Prostate gland (tissue), 2 donors: ENCODE measurements around the gene TESPA1.

Experiments used
- POLR2A ChIP-seq: fragments of 450-650 bp; IDR thresholded peaks from one replicate; pipeline ENCODE4 v1.6.1; 2016; ENCODE audit warnings: antibody characterized with exemption, mild to moderate bottlenecking
- TF ChIP-seq, protein P1 (sequence below), 4 experiments: fragments of 200-600 bp in 2 of 4; fragments of 450-650 bp in 2 of 4; sonication (generic) in 2 of 4; IDR thresholded peaks; 1 replicate in 3 of 4; 2 replicates in 1 of 4; pipeline ENCODE4 v1.5.1; 2016 to 2019; ENCODE audit warnings: antibody characterized with exemption in 4 of 4, mild to moderate bottlenecking in 2 of 4, moderate library complexity in 2 of 4

DNA sequence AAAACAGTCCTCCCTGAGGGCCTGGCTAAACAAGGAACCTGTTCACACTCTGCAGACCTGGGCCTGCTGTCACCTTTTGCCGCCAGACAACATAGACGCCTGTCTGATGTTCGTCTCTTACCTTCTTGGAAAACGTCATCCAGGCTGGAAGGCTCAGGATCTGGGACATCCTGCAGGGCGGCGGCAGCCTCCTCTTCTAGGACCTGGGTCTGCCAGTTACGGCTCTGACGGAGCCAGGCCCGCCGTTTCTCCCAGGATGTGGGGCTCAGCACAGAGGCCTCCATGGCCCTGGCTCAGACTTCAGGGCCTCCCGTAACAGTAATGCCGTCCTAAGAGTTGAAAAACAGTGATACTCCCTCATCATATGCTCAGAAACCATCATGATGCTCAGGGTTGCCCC is 10.3 kb downstream of the TESPA1 start:
- TF ChIP-seq, protein P1, sequence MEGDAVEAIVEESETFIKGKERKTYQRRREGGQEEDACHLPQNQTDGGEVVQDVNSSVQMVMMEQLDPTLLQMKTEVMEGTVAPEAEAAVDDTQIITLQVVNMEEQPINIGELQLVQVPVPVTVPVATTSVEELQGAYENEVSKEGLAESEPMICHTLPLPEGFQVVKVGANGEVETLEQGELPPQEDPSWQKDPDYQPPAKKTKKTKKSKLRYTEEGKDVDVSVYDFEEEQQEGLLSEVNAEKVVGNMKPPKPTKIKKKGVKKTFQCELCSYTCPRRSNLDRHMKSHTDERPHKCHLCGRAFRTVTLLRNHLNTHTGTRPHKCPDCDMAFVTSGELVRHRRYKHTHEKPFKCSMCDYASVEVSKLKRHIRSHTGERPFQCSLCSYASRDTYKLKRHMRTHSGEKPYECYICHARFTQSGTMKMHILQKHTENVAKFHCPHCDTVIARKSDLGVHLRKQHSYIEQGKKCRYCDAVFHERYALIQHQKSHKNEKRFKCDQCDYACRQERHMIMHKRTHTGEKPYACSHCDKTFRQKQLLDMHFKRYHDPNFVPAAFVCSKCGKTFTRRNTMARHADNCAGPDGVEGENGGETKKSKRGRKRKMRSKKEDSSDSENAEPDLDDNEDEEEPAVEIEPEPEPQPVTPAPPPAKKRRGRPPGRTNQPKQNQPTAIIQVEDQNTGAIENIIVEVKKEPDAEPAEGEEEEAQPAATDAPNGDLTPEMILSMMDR (IDR thresholded peaks at IDR 0.05), result no peak
- TF ChIP-seq POLR2A, result no peak
